Natural killer cell (primary cell): ENCODE measurements around the gene NXN. TPM values are rescaled to one million over a fixed set of nuclear protein-coding genes. Genes with fewer than 3 reads are reported as not detected.

Experiments
- ATAC-seq, 3 donors: fragments of 150-1000 bp in 2 of 3; fragments of 200-7000 bp in 1 of 3; cut with Tn5 transposase; 1 replicate in 1 of 3; 2 replicates in 2 of 3; pipeline ENCODE4 v1.10.0; 2021; ENCODE audit warnings: mild to moderate bottlenecking in 2 of 3, moderate library complexity in 2 of 3
- DNase-seq, 2 donors: peaks; one replicate each; pipeline versions ENCODE4 v3.0.0 to v3.0.0-alpha.2; 2013 to 2021; ENCODE audit warnings: mixed read lengths in 1 of 2
- H3K27ac ChIP-seq: one replicate; pipeline ENCODE4 v1.5.1; 2013; ENCODE audit warnings: mild to moderate bottlenecking, low read length
- H3K27me3 ChIP-seq: one replicate; pipeline ENCODE4 v1.6.1; 2013; ENCODE audit warnings: low read length; ENCODE audit not compliant: control insufficient read depth, insufficient read depth
- H3K36me3 ChIP-seq: one replicate; pipeline ENCODE4 v1.6.1; 2013; ENCODE audit warnings: low read length; ENCODE audit not compliant: control insufficient read depth, insufficient read depth
- H3K4me1 ChIP-seq: one replicate; pipeline ENCODE4 v1.6.1; 2013; ENCODE audit warnings: low read length; ENCODE audit not compliant: control insufficient read depth, insufficient read depth
- H3K4me3 ChIP-seq: one replicate; pipeline ENCODE4 v1.5.1; 2013; ENCODE audit warnings: low read length
- H3K9me3 ChIP-seq: one replicate; pipeline ENCODE4 v1.6.1; 2013; ENCODE audit warnings: low read length; ENCODE audit not compliant: control insufficient read depth, insufficient read depth
- H3K27ac Mint-ChIP-seq, 2 donors: one replicate each; pipeline ENCODE4 v1.8.0; 2022; ENCODE audit warnings: mild to moderate bottlenecking in 2 of 2, mixed read lengths in 2 of 2, moderate library complexity in 1 of 2
- H3K27me3 Mint-ChIP-seq, 2 donors: one replicate each; pipeline ENCODE4 v1.8.0; 2022; ENCODE audit warnings: low read depth in 2 of 2, mixed read lengths in 2 of 2
- H3K36me3 Mint-ChIP-seq: one replicate; pipeline ENCODE4 v1.8.0; 2022; ENCODE audit warnings: mixed read lengths
- H3K4me1 Mint-ChIP-seq, 2 donors: one replicate each; pipeline ENCODE4 v1.8.0; 2022; ENCODE audit warnings: mixed read lengths in 2 of 2
- H3K4me3 Mint-ChIP-seq: one replicate; pipeline ENCODE4 v1.8.0; 2022; ENCODE audit warnings: mild to moderate bottlenecking, moderate library complexity, mixed read lengths
- H3K9me3 Mint-ChIP-seq, 2 donors: one replicate each; pipeline ENCODE4 v1.8.0; 2022; ENCODE audit warnings: mixed read lengths in 2 of 2
- WGBS: methylation state at CpG from one replicate; pipeline ENCODE4 v1.1.7; 2013; ENCODE audit warnings: missing lambda C conversion rate; ENCODE audit not compliant: insufficient coverage; 5-methylcytosine and 5-hydroxymethylcytosine counted together
- intact Hi-C: fragments of 100-400 bp; cut with micrococcal nuclease; formaldehyde crosslinking; loops from one replicate; pipeline ENCODE4 v1.14.2; 2022
- total RNA-seq, 4 donors: library from RNA; stranded (reverse); fragments of 120-200 nt in 1 of 4; gene quantifications; one replicate each; pipeline versions ENCODE4 v1.2.3 to v1.2.4, GENCODE V29; 2013 to 2022
- TF ChIP-seq, protein P1 (sequence below): fragments of 200-600 bp; IDR thresholded peaks from one replicate; pipeline ENCODE4 v1.8.0; 2022; ENCODE audit warnings: antibody characterized with exemption

Gene NXN
- total RNA-seq, 3 donors from 2014 or later (not counting 1 experiment from before 2014, with no cell fraction given): 0.14 to 0.55 TPM; not detected in 1

DNA sequence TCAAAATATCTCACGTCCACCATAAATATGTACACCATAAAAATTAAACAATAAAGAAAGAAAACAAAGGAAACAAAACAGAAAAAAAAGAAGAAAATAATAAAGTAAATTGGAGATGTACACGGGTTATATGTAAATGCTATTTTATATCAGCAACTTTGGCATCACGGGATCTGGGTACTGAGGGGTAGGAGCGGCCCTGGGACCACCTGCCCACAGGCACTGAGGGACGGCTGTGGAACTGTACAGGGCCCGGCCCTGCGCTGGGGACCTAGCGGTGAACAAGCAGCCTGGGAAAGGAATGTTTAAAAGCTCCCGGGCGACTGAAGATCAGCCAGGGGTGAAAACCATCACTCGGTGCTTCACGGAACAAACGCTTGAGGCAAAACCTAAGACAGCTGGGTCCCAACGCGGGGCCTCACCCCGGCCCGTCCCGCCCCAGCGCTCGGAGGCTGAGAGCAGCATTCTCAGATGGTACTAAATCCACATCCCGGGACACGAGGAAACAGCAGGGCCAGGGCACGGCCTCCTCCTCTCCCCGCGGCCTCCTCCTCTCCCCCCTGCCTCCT lies 31.2 kb downstream of the NXN start:
- Mint-ChIP-seq H3K4me3 (no peak overlapping the region), H3K36me3 (no peaks in the 10 kb centered on the region), H3K27me3 (peaks cover 9 to 10% of the 10 kb centered on the region in 2 donors), H3K9me3 (no peaks in the 10 kb centered on the region), H3K4me1 (no peaks in the 10 kb centered on the region), H3K27ac (no peak overlapping the region)
- Histone ChIP-seq H3K36me3 (no peaks in the 10 kb centered on the region), H3K27me3 (peaks cover 5% of the 10 kb centered on the region), H3K4me3 (no peak overlapping the region), H3K4me1 (peaks cover 7% of the 10 kb centered on the region), H3K27ac (no peak overlapping the region), H3K9me3 (no peaks in the 10 kb centered on the region)
- TF ChIP-seq, protein P1, sequence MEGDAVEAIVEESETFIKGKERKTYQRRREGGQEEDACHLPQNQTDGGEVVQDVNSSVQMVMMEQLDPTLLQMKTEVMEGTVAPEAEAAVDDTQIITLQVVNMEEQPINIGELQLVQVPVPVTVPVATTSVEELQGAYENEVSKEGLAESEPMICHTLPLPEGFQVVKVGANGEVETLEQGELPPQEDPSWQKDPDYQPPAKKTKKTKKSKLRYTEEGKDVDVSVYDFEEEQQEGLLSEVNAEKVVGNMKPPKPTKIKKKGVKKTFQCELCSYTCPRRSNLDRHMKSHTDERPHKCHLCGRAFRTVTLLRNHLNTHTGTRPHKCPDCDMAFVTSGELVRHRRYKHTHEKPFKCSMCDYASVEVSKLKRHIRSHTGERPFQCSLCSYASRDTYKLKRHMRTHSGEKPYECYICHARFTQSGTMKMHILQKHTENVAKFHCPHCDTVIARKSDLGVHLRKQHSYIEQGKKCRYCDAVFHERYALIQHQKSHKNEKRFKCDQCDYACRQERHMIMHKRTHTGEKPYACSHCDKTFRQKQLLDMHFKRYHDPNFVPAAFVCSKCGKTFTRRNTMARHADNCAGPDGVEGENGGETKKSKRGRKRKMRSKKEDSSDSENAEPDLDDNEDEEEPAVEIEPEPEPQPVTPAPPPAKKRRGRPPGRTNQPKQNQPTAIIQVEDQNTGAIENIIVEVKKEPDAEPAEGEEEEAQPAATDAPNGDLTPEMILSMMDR: no peak
- 94% methylated on average over 23 of the region's 25 CpGs for WGBS
- intact Hi-C loops: no loop called here
- no peak for ATAC-seq
- DNase-seq: no peak

DNA sequence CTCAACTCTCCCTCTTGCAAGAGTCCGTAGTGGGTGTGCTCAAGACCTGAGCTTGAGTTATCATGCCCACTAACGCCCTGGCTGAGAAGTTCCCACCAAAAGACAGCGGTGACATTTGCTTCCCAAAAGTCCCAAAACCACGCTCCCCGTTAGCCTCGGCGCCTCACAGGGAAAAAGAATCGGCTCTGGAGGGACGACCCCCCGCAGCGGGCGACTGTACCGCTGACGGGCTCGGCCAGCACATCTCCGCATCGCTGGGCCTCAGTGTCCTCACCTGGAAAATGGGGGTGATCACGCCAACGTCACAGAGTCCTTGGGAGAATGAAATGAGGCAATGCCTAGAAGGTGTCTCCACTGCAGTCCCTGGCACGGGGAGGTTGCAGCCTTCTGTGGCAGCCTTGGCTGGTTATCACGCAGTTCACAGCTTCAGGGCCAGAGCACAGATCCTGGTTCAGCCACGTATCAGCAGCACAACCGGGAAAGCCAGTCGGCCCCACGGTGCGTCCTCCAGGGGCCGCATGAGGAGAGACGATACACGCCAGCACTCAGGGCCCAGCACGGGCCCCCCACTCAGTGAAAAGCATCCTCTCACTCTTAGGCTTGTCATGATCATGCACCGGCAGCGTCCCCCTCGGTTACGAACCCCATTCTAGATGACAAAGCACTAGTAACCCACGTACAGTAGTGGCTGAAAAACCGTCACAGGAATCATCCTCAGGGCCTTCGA lies 32.9 kb downstream of the NXN start:
- Histone ChIP-seq H3K27ac (no peak overlapping the region), H3K4me1 (peaks cover 3% of the 10 kb centered on the region), H3K36me3 (no peaks in the 10 kb centered on the region), H3K27me3 (peaks cover 2% of the 10 kb centered on the region), H3K4me3 (no peak overlapping the region), H3K9me3 (no peaks in the 10 kb centered on the region)
- H3K36me3 Mint-ChIP-seq: no peaks in the 10 kb centered on the region
- no peaks in the 10 kb centered on the region for H3K4me1 Mint-ChIP-seq
- H3K4me3 Mint-ChIP-seq: no peak overlapping the region
- peaks cover 9 to 10% of the 10 kb centered on the region in 2 donors for H3K27me3 Mint-ChIP-seq
- no peak for ATAC-seq
- TF ChIP-seq, protein P1: no peak
- no peak overlapping the region for H3K27ac Mint-ChIP-seq
- intact Hi-C loops: no loop called here
- WGBS: 90% methylated on average over 37 of the region's 37 CpGs
- H3K9me3 Mint-ChIP-seq: no peaks in the 10 kb centered on the region
- no peak for DNase-seq

DNA sequence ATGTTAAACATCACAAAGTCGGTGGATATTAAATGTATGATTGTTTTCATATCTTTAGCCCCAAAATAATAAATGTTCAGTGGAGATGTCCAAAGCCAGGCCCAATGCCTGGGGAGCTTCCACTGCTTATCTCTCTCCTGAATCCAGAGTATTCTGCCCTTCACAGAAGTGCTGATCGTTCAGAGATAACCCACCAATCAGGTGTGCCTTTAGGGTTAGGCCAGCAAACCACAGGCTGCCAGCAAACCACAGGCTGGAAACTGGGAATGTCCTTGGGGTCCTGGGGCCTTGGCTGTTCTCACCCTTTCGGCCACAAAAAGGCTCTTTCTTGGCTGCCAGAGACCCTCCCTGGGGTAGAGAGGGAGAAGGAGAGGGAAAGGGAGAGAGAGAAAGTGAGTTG lies 33.9 kb downstream of the NXN start:
- DNase-seq (no peak), ATAC-seq (no peak)
- no peaks in the 10 kb centered on the region for H3K36me3 Mint-ChIP-seq
- no peak overlapping the region for H3K4me3 Mint-ChIP-seq
- WGBS: 77% methylated on average over 2 of the region's 3 CpGs
- H3K27me3 Mint-ChIP-seq: peaks cover 7 to 8% of the 10 kb centered on the region in 2 donors
- no peaks in the 10 kb centered on the region for H3K36me3 ChIP-seq
- no peaks in the 10 kb centered on the region for H3K4me1 ChIP-seq
- no peak overlapping the region for H3K27ac ChIP-seq
- H3K27me3 ChIP-seq: no peaks in the 10 kb centered on the region
- TF ChIP-seq, protein P1: no peak
- H3K4me1 Mint-ChIP-seq: no peaks in the 10 kb centered on the region
- H3K27ac Mint-ChIP-seq: no peak overlapping the region
- H3K9me3 ChIP-seq: no peaks in the 10 kb centered on the region
- H3K9me3 Mint-ChIP-seq: no peaks in the 10 kb centered on the region
- intact Hi-C loops: no loop called here
- no peak overlapping the region for H3K4me3 ChIP-seq
